GM03348 (cell line): ENCODE data around the gene PGPEP1.
"Not testable (repeated sequence)": the region's sequence is repeated elsewhere in the genome, so short reads cannot be mapped to it uniquely, and the experiment has no call there.

Experiments used
- DNase-seq: peaks from one replicate; pipeline ENCODE4 v3.0.0; 2012; ENCODE audit warnings: low spot score

PGPEP1 gene

DNA sequence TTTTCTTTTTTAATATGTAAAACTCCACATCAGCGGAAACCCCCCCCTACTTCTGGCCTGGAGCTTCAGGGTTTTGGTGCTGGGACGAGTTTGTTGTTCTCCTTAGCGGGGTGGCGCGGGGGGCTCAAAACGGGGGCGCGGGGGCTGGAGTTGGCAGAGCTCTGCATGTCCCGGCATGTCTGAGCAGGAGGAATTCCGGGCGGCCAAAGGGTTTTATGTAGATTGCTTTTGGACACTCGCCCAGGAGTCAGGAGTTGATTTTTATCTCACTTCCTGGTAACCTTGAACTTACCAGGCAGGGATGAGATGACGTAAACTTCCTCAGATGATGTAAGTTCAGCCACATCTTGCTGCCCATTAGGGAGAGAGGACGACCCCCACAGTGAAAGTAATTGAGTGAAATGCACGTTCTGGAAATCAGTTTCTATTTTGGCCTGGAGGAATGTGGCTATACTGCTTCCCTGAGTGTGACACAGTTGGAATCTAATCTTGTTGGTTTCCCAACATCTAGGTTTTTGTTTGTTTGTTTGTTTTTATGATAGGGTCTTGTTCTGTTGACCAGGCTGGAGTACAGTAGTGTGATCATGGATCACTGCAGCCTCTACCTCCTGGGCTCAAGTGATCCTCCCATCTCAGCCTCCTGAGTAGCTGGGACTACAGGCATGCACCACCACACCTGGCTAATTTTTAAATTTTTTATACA lies 24.6 kb downstream of the PGPEP1 start:
- peak; percentile 78 for DNase-seq

- no peak for DNase-seq
These were observed 25.6 kb downstream of the PGPEP1 start for GRCh38 chr19:18366021-18366435.

DNA sequence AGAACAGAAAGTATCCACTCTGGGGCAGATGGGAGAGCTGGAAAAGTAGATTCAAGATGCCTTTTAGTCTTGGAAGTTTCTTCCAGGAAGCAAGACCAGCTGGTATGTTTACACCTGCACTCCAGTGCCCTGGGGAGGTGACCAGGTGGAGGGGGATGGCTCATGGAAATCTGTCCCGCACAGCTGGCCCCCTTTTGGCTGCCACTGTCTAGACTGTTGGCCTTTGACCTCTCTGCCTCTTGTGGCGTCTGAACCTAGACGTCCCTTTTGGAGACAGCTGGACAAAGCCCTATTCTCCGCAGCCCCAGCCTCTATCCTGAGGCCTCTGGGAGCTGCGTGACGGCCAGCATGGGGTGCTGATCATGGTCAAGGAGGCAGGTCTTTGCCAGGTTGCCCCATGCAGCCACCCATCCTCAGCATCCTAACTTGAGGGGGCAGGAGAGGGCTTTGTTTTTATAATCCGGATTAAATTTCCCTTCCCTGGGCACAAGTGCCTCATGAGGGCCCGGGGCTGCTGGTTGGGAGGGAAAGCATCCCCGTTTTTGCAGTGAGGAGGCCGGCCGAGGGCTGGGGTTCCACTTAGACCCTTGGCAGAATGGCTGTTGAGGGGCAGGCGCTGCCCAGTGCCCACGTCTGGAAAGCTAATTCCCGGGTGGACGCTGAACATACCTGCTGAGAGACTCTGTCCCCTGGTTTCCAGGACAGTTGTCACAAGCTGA lies 28.3 kb downstream of the PGPEP1 start:
- no peak for DNase-seq

DNA sequence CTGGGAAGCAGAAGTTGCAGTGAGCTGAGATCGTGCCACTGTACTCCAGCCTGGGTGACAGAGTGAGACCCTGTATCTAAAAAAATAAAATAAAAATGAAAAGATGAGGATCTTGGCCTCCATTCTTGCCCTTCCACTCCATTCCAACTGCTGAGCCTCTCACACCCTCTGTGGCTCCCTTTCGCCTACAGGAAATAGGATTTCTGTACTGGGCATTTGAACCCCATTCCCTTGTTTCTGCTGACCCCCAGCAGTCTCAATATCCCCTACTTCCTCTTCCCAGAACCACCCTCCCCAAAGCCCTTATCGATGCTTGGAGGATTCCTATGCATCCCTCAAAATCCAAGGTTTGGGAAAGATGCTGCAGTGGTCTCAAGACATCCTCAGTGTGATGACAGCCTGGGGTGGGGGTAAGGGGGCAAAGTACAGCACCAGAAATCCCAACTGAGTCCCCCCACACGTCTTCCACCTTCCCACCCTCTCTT lies 33.1 kb downstream of the PGPEP1 start:
- no peak for DNase-seq

- peak; percentile 95 for DNase-seq
These were observed 33.7 kb downstream of the PGPEP1 start for GRCh38 chr19:18373892-18374629.

GRCh38 chr19:18377026-18377425 lies 36.6 kb downstream of the PGPEP1 start:
- no peak for DNase-seq

DNA sequence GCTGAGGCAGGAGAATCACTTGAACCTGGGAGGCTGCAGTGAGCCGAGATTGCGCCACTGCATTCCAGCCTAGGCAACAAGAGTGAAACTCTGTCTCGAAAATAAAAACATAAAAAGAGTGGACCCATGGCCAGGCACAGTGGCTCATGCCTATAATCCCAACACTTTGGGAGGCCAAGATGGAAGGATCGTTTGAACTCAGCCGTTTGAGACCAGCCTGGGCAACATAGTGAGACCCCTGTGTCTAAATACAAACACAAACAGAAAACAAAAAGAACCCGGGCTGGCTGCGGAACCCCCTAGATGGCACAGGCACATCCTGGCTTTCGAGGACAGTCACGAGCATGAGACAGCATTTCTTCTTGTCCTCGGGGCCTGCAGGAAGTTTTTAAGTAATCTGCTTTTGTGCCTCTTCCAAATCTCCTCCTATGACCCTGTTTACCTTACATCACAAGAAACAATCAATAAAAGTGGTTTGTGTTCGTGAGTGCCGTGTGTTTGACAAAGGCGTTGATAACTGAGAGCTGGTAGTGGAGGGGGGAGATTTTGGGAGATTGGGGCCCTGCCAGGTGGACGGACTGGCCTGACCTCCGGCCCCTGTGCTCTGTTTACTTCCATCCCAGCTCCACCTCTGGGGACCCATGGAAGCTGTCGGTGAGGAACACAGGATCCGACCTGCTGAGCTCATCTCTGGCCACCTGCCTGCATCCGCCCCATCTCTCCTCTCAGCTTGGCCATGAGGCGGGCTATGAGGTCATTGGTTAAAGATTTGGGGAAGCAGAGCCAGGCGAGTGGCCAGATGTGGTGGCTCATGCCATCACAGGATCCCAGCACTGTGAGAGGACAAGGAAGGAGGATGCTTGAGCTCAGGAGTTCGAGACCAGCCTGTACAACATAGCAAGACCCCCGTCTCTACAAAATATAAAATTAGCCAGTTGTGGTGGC lies 39.7 kb downstream of the PGPEP1 start:
- DNase-seq: peak; percentile 89

DNA sequence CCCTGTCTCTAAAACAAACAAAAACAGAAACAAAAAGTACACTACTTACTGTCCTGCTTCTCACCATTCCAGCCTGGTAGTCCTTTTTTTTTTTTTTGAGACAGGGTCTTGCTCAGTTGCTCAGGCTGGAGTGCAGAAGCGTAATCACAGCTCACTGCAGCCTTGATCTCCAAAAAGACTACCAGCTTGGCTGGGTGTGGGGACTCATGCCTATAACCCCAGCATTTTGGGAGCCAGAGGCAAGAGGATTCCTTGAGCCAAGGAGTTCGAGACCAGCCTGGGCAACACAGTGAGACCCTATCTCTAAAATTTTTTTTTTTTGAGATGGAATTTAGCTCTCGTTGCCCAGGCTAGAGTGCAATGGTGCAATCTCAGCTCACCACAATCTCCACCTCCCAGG lies 40.4 kb downstream of the PGPEP1 start:
- DNase-seq: no peak

- not testable (repeated sequence) for DNase-seq
These were observed 43.2 kb downstream of the PGPEP1 start for GRCh38 chr19:18383622-18384021.

- no peak for DNase-seq
These were observed 44.4 kb downstream of the PGPEP1 start for GRCh38 chr19:18384775-18385174.

- DNase-seq: no peak
These were observed 44.9 kb downstream of the PGPEP1 start for GRCh38 chr19:18385359-18385674.

DNA sequence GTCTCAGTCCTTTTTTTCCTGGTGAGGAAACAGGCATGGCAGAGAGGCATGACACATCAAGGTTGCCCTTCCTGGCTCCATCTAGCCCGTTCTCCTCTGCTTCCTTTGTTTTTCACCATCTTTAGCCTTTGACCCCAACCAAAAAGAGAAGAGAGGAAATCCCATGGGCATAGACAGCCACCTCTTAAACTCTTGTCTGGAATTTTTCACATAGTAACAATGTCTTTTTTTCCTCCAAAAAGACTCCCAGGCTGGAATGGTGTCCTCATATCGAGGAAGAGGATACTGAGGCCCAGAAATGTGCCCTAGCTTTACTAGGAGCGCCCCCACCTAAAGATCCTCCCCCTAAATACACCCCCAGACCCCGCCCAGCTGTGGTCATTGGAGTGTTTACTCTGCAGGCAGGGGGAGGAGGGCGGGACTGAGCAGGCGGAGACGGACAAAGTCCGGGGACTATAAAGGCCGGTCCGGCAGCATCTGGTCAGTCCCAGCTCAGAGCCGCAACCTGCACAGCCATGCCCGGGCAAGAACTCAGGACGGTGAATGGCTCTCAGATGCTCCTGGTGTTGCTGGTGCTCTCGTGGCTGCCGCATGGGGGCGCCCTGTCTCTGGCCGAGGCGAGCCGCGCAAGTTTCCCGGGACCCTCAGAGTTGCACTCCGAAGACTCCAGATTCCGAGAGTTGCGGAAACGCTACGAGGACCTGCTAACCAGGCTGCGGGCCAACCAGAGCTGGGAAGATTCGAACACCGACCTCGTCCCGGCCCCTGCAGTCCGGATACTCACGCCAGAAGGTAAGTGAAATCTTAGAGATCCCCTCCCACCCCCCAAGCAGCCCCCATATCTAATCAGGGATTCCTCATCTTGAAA lies 45.5 kb downstream of the PGPEP1 start, which contains the start of gene GDF15:
GDF15 (plus strand) TSS at position 484 of the 868 bp plus-strand sequence; CDS start at position 516, 32 bp downstream.
- peak; percentile 92 for DNase-seq

- peak; percentile 79 for DNase-seq
These were observed 46.3 kb downstream of the PGPEP1 start for GRCh38 chr19:18386543-18387271.

GRCh38 chr19:18388100-18388959 lies 47.9 kb downstream of the PGPEP1 start:
- peak; percentile 91 for DNase-seq

- DNase-seq: no peak
These were observed 48.7 kb downstream of the PGPEP1 start for GRCh38 chr19:18388960-18389725.

- DNase-seq: no peak
These were observed 49.3 kb downstream of the PGPEP1 start for GRCh38 chr19:18389726-18390064.

GRCh38 chr19:18390065-18390907 lies 49.9 kb downstream of the PGPEP1 start:
- DNase-seq: no peak
